ENCODE measurements around the gene CNOT9. TPM values are rescaled to one million over a fixed set of nuclear protein-coding genes. Genes with fewer than 3 reads are reported as not detected.

CNOT9 gene
- total and polyA plus RNA-seq, 2 of the 13 experiments (the other 11 are each of a cell fraction or from before 2014, with no cell fraction given) = 82.6 to 92.4 TPM

- peaks cover 43 to 76% of the 10 kb centered on the region in 2 experiments for H3K36me3 ChIP-seq (replicated peaks in 1 of 2; ENCODE audit: control insufficient read depth in 1 of 2, insufficient read depth in 2 of 2, low read length in 2 of 2)
- FAIRE-seq (no peak), ATAC-seq (peak; percentile 20), DNase-seq (ENCODE audit: low spot score) (no peak)
- H3K9ac ChIP-seq (ENCODE audit: insufficient read depth, low read depth, low read length) = no peak overlapping the region
- H4K20me1 ChIP-seq (ENCODE audit: insufficient read depth, low read length) = no peaks in the 10 kb centered on the region
- no peak overlapping the region for H3K27ac ChIP-seq (ENCODE audit: extremely low read length, insufficient read depth, low read length)
- BruUV-seq (replicated peaks) = no TSS peak
- H3K9me3 ChIP-seq (ENCODE audit: low read length) = no peaks in the 10 kb centered on the region
- TF ChIP-seq ARID4A (CRISPR knock-in tag; IDR thresholded peaks at IDR 0.05; ENCODE audit: borderline replicate concordance) (0 out of 2 replicates have a peak, but pooled peaks have one; percentile 22), AGO2 (optimal IDR thresholded peaks at IDR 0.05; ENCODE audit: low read depth, low read length) (peak; percentile 25), HMGA1 (CRISPR knock-in tag; conservative IDR thresholded peaks at IDR 0.05) (no peak), HNRNPL (IDR thresholded peaks at IDR 0.05; ENCODE audit: low read depth, low read length) (0 out of 2 replicates have a peak, but pooled peaks have one; percentile 38), NR2F1 (CRISPR knock-in tag; IDR thresholded peaks at IDR 0.05) (no peak), ZFAT (CRISPR knock-in tag; conservative IDR thresholded peaks at IDR 0.05) (no peak), KMT2A (CRISPR knock-in tag; IDR thresholded peaks at IDR 0.05) (no peak), ZNF143 (CRISPR knock-in tag; IDR thresholded peaks at IDR 0.05) (no peak)
- TF ChIP-seq, protein P1, sequence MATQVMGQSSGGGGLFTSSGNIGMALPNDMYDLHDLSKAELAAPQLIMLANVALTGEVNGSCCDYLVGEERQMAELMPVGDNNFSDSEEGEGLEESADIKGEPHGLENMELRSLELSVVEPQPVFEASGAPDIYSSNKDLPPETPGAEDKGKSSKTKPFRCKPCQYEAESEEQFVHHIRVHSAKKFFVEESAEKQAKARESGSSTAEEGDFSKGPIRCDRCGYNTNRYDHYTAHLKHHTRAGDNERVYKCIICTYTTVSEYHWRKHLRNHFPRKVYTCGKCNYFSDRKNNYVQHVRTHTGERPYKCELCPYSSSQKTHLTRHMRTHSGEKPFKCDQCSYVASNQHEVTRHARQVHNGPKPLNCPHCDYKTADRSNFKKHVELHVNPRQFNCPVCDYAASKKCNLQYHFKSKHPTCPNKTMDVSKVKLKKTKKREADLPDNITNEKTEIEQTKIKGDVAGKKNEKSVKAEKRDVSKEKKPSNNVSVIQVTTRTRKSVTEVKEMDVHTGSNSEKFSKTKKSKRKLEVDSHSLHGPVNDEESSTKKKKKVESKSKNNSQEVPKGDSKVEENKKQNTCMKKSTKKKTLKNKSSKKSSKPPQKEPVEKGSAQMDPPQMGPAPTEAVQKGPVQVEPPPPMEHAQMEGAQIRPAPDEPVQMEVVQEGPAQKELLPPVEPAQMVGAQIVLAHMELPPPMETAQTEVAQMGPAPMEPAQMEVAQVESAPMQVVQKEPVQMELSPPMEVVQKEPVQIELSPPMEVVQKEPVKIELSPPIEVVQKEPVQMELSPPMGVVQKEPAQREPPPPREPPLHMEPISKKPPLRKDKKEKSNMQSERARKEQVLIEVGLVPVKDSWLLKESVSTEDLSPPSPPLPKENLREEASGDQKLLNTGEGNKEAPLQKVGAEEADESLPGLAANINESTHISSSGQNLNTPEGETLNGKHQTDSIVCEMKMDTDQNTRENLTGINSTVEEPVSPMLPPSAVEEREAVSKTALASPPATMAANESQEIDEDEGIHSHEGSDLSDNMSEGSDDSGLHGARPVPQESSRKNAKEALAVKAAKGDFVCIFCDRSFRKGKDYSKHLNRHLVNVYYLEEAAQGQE (IDR thresholded peaks at IDR 0.05; ENCODE audit: borderline replicate concordance in 1 of 2, low read depth in 1 of 2, low read length in 2 of 2) = no peak
- H3K4me3 ChIP-seq (replicated peaks in 1 of 3; ENCODE audit: insufficient read depth in 1 of 3, low read depth in 2 of 3, low read length in 3 of 3) = no peak overlapping the region
- H3K4me1 ChIP-seq (ENCODE audit: insufficient read depth, low read length) = peaks cover 11% of the 10 kb centered on the region; the same call in 1 of the 2 replicates
- ChIA-PET CTCF (ENCODE audit: low intra/inter-chr PET ratio, low total read pairs) (no interaction called here), POLR2A (no interaction called here)
- H3K79me2 ChIP-seq (ENCODE audit: insufficient read depth, low read length) = no peaks in the 10 kb centered on the region
- H3K4me2 ChIP-seq (ENCODE audit: low read depth, low read length) = no peak overlapping the region
- H3K27me3 ChIP-seq (ENCODE audit: control insufficient read depth in 1 of 2, insufficient read depth in 2 of 2, low read length in 2 of 2) = no peaks in the 10 kb centered on the region
- 88% methylated on average over 11 of the region's 11 CpGs for WGBS (ENCODE audit: low lambda C conversion rate)
- H2AFZ ChIP-seq (ENCODE audit: low read length) = no peak overlapping the region
- intact Hi-C loops (cut with micrococcal nuclease; ENCODE audit: unreplicated experiment) = no loop called here
- in situ Hi-C loops (cut with HindIII; ENCODE audit: extremely low pct_ligation_motif_present, low pct_unique_long_range_greater_than_20kb) = loop anchor here (5.0 kb wide), 1 partner anchor 372 kb away; the partner anchor contains the start of genes AAMP and PNKD
Measured at GRCh38 chr2:218644721-218645120, 76.1 kb downstream of the CNOT9 start.

Measured in HepG2 (cell line).